Cardiac muscle cell (in vitro differentiated cells and primary cell): ENCODE measurements around the gene AOPEP. TPM values are rescaled to one million over a fixed set of nuclear protein-coding genes. Genes with fewer than 3 reads are reported as not detected.

Experiments
- DNase-seq, 2 donors: peaks; one replicate each; pipeline versions ENCODE4 v3.0.0 to v3.0.0-alpha.2; 2010 to 2017; ENCODE audit warnings: low read depth in 1 of 2, low spot score in 1 of 2
- H3K27ac ChIP-seq: fragments of 200-600 bp; sonication (generic); 2 replicates; pipeline ENCODE4 v1.5.1; 2016
- H3K27me3 ChIP-seq: fragments of 200-600 bp; sonication (generic); 2 replicates; pipeline ENCODE4 v1.6.0; 2016; ENCODE audit warnings: control low read depth
- H3K36me3 ChIP-seq: fragments of 200-600 bp; sonication (generic); 2 replicates; pipeline ENCODE4 v1.5.1; 2016; ENCODE audit warnings: control low read depth
- H3K4me1 ChIP-seq: fragments of 200-600 bp; sonication (generic); 2 replicates; pipeline ENCODE4 v1.8.1; 2017; ENCODE audit warnings: low read depth, mild to moderate bottlenecking, mixed run types
- H3K4me3 ChIP-seq: fragments of 200-600 bp; sonication (generic); 2 replicates; pipeline ENCODE4 v1.5.1; 2016; ENCODE audit warnings: mild to moderate bottlenecking
- H3K9me3 ChIP-seq: fragments of 200-600 bp; sonication (generic); 2 replicates; pipeline ENCODE4 v1.5.1; 2017; ENCODE audit warnings: low read depth, mild to moderate bottlenecking, control low read depth
- CTCF ChIP-seq: IDR thresholded peaks from 2 replicates; pipeline ENCODE4 v1.5.1; 2012; ENCODE audit warnings: low read depth, mild to moderate bottlenecking, low read length
- polyA plus RNA-seq: library from polyadenylated mRNA; unstranded; fragments of >200 nt; fragmentation: Nextera tagmentation; extraction: Ambion mirVana; gene quantifications from 2 replicates; pipeline ENCODE4 v1.2.1, GENCODE V29; 2016
- total RNA-seq: library from RNA; depleted of rRNA; stranded (reverse); fragments of >200 nt; gene quantifications from 2 replicates; pipeline ENCODE4 v1.2.3, GENCODE V29; 2016

Gene AOPEP
- total and polyA plus RNA-seq, 2 experiments from 2014 or later: 46.8 to 88.7 TPM

- Histone ChIP-seq H3K9me3 (no peaks in the 10 kb centered on the region), H3K27me3 (no peaks in the 10 kb centered on the region), H3K4me3 (no peak overlapping the region), H3K4me1 (peaks cover 2% of the 10 kb centered on the region), H3K36me3 (no peaks in the 10 kb centered on the region), H3K27ac (no peak overlapping the region)
- DNase-seq: no peak
- TF ChIP-seq CTCF: no peak
These were observed 164.7 kb downstream of the AOPEP start for GRCh38 chr9:94891183-94891582.

- no peak overlapping the region for H3K27ac ChIP-seq
- no peaks in the 10 kb centered on the region for H3K9me3 ChIP-seq
- DNase-seq: no peak
- H3K4me3 ChIP-seq: no peak overlapping the region
- TF ChIP-seq CTCF: no peak
- no peaks in the 10 kb centered on the region for H3K27me3 ChIP-seq
- H3K4me1 ChIP-seq: peaks cover 8% of the 10 kb centered on the region
- H3K36me3 ChIP-seq: no peaks in the 10 kb centered on the region
These were observed 166.2 kb downstream of the AOPEP start for GRCh38 chr9:94892675-94893074.

- TF ChIP-seq CTCF: no peak
- Histone ChIP-seq H3K36me3 (no peaks in the 10 kb centered on the region), H3K9me3 (no peaks in the 10 kb centered on the region), H3K27ac (no peak overlapping the region), H3K4me1 (peaks cover 8% of the 10 kb centered on the region), H3K4me3 (no peak overlapping the region), H3K27me3 (no peaks in the 10 kb centered on the region)
- no peak for DNase-seq
These were observed 167.7 kb downstream of the AOPEP start for GRCh38 chr9:94894094-94894699.

DNA sequence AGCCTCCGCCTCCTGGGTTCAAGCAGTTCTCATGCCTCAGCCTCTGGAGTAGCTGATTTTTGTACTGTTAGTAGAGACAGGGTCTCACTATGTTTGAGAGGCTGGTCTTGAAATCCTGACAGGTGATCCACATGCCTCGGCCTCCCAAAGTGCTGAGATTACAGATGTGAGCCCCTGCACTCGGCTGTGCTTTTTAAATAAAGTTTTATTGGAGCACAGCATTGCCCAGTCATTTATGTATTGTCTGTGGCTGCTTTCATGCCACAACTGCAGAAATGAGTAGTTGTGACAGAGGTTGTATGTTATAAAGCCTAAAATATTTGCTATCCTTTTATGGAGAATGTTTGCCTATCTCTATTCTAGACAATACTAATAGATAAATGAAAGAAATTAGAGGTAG, 169.2 kb downstream of the AOPEP start:
- peaks cover 14% of the 10 kb centered on the region for H3K4me1 ChIP-seq
- H3K36me3 ChIP-seq: no peaks in the 10 kb centered on the region
- DNase-seq: no peak
- H3K27ac ChIP-seq: no peak overlapping the region
- no peaks in the 10 kb centered on the region for H3K27me3 ChIP-seq
- H3K4me3 ChIP-seq: no peak overlapping the region
- no peaks in the 10 kb centered on the region for H3K9me3 ChIP-seq
- TF ChIP-seq CTCF: no peak

DNA sequence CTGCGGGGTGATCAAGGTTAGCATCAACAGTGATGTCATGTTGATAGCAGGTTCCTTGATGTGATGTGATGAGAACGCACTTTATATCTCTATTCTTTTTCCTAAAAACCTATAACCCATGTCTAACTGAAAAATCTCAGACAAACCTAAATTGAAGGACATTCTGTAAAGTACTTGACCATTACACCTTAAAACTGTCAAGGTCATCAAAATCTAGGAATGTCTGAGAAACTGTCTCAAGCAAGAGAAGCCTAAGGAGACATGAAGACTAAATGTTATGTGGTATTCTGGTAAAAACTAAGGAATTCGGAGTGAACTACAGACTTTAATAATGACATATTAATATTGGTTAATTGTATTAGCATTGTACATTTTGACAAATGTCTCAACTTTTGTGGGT, 170.0 kb downstream of the AOPEP start:
- Histone ChIP-seq H3K4me3 (no peak overlapping the region), H3K27ac (no peak overlapping the region), H3K36me3 (no peaks in the 10 kb centered on the region), H3K9me3 (no peaks in the 10 kb centered on the region), H3K4me1 (peaks cover 16% of the 10 kb centered on the region), H3K27me3 (no peaks in the 10 kb centered on the region)
- no peak for TF ChIP-seq CTCF
- no peak for DNase-seq
